ENCODE measurements around the gene CACNA1D.

DNA sequence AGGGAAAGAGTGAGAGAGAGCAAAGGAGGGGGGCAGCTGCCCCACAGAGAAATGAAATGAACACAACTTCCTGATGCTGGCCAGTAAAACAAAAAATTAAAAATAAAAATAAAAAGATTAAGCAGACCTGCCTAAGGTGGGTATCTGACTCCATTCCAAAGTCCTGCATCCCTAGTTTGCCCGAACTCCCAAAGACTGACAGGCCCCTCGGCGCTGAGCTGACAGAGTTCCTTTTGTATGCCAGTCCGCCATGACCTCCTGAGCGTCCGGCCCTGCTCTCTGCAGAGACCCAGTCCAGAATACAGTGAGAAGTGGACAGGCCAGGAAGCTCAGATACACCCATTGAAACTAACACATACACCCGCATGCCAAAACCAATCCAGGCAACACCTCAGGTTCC, 296.9 kb downstream of the CACNA1D start:
- TF ChIP-seq, protein P1, sequence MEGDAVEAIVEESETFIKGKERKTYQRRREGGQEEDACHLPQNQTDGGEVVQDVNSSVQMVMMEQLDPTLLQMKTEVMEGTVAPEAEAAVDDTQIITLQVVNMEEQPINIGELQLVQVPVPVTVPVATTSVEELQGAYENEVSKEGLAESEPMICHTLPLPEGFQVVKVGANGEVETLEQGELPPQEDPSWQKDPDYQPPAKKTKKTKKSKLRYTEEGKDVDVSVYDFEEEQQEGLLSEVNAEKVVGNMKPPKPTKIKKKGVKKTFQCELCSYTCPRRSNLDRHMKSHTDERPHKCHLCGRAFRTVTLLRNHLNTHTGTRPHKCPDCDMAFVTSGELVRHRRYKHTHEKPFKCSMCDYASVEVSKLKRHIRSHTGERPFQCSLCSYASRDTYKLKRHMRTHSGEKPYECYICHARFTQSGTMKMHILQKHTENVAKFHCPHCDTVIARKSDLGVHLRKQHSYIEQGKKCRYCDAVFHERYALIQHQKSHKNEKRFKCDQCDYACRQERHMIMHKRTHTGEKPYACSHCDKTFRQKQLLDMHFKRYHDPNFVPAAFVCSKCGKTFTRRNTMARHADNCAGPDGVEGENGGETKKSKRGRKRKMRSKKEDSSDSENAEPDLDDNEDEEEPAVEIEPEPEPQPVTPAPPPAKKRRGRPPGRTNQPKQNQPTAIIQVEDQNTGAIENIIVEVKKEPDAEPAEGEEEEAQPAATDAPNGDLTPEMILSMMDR (IDR thresholded peaks at IDR 0.05), result no peak
- no peak for TF ChIP-seq POLR2A (IDR thresholded peaks at IDR 0.05)
- no peak for TF ChIP-seq EP300 (IDR thresholded peaks at IDR 0.05; ENCODE audit: low read depth)
